GM12873 (cell line): ENCODE measurements around the gene KDM4B.

ENCODE experiments used
- TF ChIP-seq, protein P1 (sequence below): IDR thresholded peaks from 2 replicates; pipeline ENCODE4 v1.5.1; 2012; ENCODE audit warnings: low read depth, mild to moderate bottlenecking, moderate library complexity, low read length, control low read depth; ENCODE audit not compliant: insufficient read depth; ENCODE audit errors: missing control alignments

KDM4B gene

DNA sequence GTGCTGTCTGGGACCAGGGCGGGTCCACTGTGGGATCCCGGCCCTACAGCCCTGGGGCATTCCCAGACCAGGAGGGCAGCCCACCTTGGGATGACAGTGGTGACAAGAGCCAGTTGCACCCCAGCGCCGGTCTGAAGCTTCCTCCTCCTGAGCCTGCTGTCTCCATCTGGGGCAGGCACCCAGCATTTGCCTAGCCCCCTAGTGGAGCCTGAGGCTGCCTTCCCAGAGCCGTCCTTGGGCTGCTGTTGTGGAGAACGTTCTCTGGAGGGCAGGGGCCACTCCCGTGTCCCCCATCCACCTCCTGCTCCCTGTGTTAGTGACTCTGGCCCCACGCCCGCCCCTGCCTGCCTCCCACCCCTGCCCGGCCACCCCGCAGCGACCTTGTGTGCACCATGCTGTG lies 148.5 kb downstream of the KDM4B start:
- TF ChIP-seq, protein P1, sequence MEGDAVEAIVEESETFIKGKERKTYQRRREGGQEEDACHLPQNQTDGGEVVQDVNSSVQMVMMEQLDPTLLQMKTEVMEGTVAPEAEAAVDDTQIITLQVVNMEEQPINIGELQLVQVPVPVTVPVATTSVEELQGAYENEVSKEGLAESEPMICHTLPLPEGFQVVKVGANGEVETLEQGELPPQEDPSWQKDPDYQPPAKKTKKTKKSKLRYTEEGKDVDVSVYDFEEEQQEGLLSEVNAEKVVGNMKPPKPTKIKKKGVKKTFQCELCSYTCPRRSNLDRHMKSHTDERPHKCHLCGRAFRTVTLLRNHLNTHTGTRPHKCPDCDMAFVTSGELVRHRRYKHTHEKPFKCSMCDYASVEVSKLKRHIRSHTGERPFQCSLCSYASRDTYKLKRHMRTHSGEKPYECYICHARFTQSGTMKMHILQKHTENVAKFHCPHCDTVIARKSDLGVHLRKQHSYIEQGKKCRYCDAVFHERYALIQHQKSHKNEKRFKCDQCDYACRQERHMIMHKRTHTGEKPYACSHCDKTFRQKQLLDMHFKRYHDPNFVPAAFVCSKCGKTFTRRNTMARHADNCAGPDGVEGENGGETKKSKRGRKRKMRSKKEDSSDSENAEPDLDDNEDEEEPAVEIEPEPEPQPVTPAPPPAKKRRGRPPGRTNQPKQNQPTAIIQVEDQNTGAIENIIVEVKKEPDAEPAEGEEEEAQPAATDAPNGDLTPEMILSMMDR: no peak

DNA sequence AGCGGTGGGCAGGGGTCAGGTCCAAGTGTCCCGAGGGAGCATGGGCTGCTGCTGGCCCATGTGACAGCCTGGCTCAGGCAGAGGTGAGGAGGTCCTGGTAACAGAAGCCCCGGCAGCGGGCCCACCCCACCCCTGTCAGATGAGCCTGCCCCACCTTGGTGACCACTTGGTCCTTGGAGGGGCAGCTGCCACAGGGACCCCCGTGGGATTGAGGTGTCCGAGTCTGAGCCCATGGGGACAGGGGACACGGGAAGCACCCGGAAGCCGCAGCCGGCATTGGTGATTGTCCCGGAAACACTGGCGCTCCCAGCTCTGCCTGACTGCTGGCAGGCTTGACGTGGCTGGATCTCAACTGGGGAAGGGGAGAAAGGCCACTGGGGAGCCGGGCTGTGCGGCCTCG lies 149.1 kb downstream of the KDM4B start:
- TF ChIP-seq, protein P1: no peak

DNA sequence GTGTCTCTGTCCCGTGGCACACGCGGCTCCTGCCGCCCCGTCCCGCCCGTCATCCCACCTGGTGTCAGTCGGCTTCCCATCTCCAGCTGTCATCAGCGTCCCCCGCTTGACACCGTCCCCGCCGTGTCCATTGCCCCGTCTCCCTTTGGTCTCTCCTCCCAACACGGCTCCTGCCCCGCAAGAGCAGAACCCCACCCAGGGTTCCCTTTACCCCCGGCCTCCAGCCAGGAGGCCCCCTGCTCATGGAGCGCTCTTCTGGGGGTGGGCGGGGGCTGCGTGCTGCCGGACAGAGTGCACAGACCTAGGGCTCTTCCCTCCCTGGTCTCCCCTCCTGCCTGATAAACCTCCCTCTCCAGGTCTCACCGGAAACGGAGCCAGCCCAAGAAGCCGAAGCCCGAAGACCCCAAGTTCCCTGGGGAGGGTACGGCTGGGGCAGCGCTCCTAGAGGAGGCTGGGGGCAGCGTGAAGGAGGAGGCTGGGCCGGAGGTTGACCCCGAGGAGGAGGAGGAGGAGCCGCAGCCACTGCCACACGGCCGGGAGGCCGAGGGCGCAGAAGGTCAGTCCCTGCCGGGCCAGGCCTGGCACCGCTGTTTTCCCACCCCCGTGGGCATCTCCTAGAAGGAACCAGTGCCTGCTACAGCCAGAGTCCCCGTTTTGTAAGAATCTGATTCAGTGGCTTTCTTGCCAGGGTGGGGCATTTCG lies 150.5 kb downstream of the KDM4B start:
- TF ChIP-seq, protein P1: no peak

DNA sequence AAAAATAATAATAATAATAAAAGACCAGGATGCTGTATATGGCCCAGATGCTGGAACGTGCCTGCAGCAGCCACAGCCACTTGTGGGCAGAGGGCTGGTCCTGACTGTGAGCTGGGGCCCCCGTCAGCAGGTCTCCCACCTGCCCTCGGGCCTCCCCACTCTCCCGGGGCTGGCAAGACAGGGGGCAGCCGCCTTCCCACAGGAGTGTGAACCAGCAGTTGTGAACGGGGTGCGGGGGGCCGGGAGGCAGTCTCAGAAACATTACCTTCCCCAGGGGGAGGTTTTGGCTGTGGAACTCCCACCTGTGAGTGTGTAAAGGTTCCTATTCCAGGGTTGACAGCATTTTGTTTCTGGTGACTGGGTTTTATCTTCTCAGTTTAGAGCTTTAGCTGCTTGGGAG lies 151.4 kb downstream of the KDM4B start:
- TF ChIP-seq, protein P1: no peak

DNA sequence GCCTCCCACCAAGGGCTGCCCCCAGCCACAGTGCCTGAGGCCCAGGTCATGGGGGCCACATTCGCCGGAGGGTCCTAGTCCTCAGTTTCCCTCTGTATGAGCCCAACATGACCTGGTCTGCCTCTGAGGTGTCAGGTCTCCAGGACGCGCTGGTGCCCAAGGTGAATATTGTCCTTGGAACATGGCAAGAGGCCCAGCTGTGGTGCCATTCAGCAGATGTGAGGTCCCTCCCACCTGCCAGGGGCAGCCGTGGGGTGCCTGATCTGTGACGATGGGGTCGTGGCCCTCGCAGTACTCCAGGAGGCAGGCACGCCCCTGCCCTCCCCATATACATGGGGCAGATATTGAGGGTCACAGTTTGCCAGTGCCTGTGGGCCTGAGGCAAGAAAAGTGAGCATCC lies 151.9 kb downstream of the KDM4B start:
- TF ChIP-seq, protein P1: no peak

DNA sequence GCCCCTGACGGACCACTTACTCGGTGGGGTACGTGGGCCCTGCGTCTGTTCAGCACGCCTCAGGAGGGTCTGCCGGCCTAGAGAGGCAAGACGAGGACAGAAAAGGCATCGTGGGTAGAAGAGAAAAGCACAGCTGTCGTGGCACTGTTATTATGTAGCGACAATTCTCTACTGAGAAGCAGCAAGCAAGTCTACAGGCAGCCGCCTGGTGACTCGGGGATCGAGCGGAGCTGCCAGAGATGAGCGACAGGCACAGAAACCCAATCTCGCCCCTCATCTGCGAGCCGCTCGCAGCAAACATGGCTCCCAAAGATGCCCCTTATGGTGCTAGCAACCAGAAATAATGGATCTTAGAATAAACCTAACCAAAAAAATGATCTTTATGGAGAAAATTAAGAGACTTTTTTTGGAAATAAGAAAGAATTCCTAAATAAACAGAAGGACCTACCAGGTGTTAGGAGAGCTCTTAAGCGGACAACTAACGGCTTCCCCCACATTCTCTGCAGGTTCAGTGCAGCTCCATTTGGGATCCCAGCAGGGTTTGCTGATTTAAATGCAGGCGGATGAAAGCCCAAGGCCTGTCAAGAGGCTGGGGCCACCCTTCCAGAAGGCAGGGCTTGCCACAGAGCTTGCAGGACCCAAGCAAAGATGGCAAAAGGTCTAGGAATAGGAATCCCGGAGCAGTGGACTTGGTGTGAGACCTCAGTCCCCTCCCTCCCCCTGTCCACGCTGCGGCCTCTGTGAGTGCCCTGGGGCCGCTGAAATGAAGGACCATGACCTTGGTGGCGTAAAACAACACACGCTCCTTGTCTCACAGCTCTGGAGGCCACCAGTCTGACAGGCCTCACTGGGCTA lies 152.6 kb downstream of the KDM4B start:
- TF ChIP-seq, protein P1: no peak

DNA sequence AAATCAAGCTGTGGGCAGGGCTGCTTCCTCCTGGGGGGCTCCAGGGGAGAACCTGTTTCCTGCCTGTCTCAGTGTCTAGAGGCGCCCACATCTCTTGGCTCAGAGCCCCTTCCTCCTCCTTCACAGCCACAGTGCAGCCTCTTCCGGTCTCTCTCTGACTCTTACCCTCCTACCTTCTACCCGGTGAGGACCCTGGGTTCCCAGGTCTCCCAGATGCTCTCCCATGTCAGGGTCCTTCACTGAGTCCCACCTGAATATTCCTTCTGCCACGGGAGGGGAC lies 153.1 kb downstream of the KDM4B start:
- TF ChIP-seq, protein P1: no peak
